Esophagus muscularis mucosa (tissue), 3 donors: ENCODE data around the gene PRB4.

Source experiments
- EP300 ChIP-seq: sonication (generic); formaldehyde crosslinking; IDR thresholded peaks from one replicate; pipeline ENCODE4 v1.6.1; 2017; ENCODE audit warnings: antibody characterized with exemption
- TF ChIP-seq, protein P1 (sequence below), 3 experiments: fragments of 200-600 bp in 2 of 3; fragments of 450-650 bp in 1 of 3; sonication (generic) in 2 of 3; IDR thresholded peaks; one replicate each; pipeline ENCODE4 v1.5.1; 2017 to 2019; ENCODE audit warnings: antibody characterized with exemption in 3 of 3, mild to moderate bottlenecking in 2 of 3, moderate library complexity in 1 of 3

- TF ChIP-seq, protein P1, sequence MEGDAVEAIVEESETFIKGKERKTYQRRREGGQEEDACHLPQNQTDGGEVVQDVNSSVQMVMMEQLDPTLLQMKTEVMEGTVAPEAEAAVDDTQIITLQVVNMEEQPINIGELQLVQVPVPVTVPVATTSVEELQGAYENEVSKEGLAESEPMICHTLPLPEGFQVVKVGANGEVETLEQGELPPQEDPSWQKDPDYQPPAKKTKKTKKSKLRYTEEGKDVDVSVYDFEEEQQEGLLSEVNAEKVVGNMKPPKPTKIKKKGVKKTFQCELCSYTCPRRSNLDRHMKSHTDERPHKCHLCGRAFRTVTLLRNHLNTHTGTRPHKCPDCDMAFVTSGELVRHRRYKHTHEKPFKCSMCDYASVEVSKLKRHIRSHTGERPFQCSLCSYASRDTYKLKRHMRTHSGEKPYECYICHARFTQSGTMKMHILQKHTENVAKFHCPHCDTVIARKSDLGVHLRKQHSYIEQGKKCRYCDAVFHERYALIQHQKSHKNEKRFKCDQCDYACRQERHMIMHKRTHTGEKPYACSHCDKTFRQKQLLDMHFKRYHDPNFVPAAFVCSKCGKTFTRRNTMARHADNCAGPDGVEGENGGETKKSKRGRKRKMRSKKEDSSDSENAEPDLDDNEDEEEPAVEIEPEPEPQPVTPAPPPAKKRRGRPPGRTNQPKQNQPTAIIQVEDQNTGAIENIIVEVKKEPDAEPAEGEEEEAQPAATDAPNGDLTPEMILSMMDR (IDR thresholded peaks at IDR 0.05), result no peak
- no peak for TF ChIP-seq EP300
These were observed 45.7 kb downstream of the PRB4 start for GRCh38 chr12:11264501-11264900.
